HCT116 (cell line): ENCODE data around the gene ZNF181. TPM values are rescaled to one million over a fixed set of nuclear protein-coding genes. Genes with fewer than 3 reads are reported as not detected.

Experiments used
- ATAC-seq: fragments of 200-7000 bp; cut with Tn5 transposase; 2 replicates; pipeline ENCODE4 v1.9.1; 2020; ENCODE audit warnings: mild to moderate bottlenecking, moderate library complexity
- BruUV-seq: library from RNA; stranded (reverse); fragments of 400-500 nt; replicated peaks from 2 replicates; lab custom pipeline; 2021; lab: Mats Ljungman, UMichigan
- CTCF ChIA-PET: fragments of 300-600 bp; sonication (Branson Sonifier 250); formaldehyde crosslinking; loops from one replicate; lab custom pipeline; 2021; ENCODE audit warnings: antibody characterized with exemption; lab: Charles Lee
- POLR2A ChIA-PET: fragments of 300-600, 350-600 bp; sonication (Branson Sonifier 250); formaldehyde crosslinking; loops from one replicate; lab custom pipeline; 2021; ENCODE audit warnings: antibody characterized with exemption; lab: Charles Lee
- RAD21 ChIA-PET, 2 experiments: fragments of 300-600 bp; sonication (Branson Sonifier 250); formaldehyde crosslinking; loops; one replicate each; lab custom pipeline; 2023; ENCODE audit warnings: low total read pairs in 2 of 2; ENCODE audit not compliant: uncharacterized antibody in 2 of 2, unreplicated experiment in 2 of 2, low non-redundant PET in 1 of 2; lab: Charles Lee
- DNase-seq: peaks from one replicate; pipeline ENCODE4 v3.0.0-alpha.2; 2010; ENCODE audit warnings: low read depth, low spot score
- H2AFZ ChIP-seq: fragments of 200-600 bp; shearing (Covaris generic), sonication (generic); 2 replicates; pipeline ENCODE4 v1.6.1; 2017; ENCODE audit warnings: low read depth, mixed run types, mixed read lengths, antibody characterized with exemption, low read length; ENCODE audit not compliant: poor library complexity, severe bottlenecking
- H3K27ac ChIP-seq: 2 replicates; pipeline ENCODE4 v1.5.1; 2012; ENCODE audit warnings: low read depth, low read length
- H3K27me3 ChIP-seq: fragments of 200-600 bp; sonication (generic); 2 replicates; pipeline ENCODE4 v1.6.1; 2016; ENCODE audit warnings: mixed run types, low read length, mixed read lengths; ENCODE audit not compliant: insufficient read depth
- H3K36me3 ChIP-seq, 2 experiments: fragments of 200-500 bp in 1 of 2; fragments of 200-600 bp in 1 of 2; sonication (Bioruptor generic) in 1 of 2; sonication (generic) in 1 of 2; 2 replicates each; pipeline versions ENCODE4 v1.5.1 to v1.6.1; 2014 to 2016; ENCODE audit warnings: low read length in 2 of 2, inconsistent platforms in 1 of 2, mixed read lengths in 1 of 2, mixed run types in 1 of 2; ENCODE audit not compliant: insufficient read depth in 2 of 2, control insufficient read depth in 1 of 2
- H3K4me1 ChIP-seq, 2 experiments: fragments of 200-600 bp in 1 of 2; sonication (generic) in 1 of 2; 2 replicates each; pipeline versions ENCODE4 v1.5.1 to v1.6.1; 2012 to 2017; ENCODE audit warnings: low read length in 2 of 2, inconsistent platforms in 1 of 2, mild to moderate bottlenecking in 1 of 2, mixed read lengths in 1 of 2, mixed run types in 1 of 2, moderate library complexity in 1 of 2; ENCODE audit not compliant: insufficient read depth in 2 of 2, control insufficient read depth in 1 of 2
- H3K4me2 ChIP-seq: fragments of 200-600 bp; sonication (generic); 2 replicates; pipeline ENCODE4 v1.6.1; 2017; ENCODE audit warnings: mixed run types, low read length, mixed read lengths
- H3K4me3 ChIP-seq, 2 experiments: fragments of 200-600 bp in 1 of 2; sonication (generic) in 1 of 2; replicated peaks in 1 of 2; 2 replicates each; pipeline ENCODE4 v1.5.1; 2011 to 2016; ENCODE audit warnings: low read length in 2 of 2, control low read depth in 1 of 2, low read depth in 1 of 2, mild to moderate bottlenecking in 1 of 2, mixed read lengths in 1 of 2, mixed run types in 1 of 2
- H3K79me2 ChIP-seq: fragments of 200-600 bp; sonication (generic); 2 replicates; pipeline ENCODE4 v1.6.1; 2017; ENCODE audit warnings: mild to moderate bottlenecking, mixed run types, low read length, moderate library complexity, mixed read lengths; ENCODE audit not compliant: insufficient read depth
- H3K9ac ChIP-seq: fragments of 200-600 bp; sonication (generic); 2 replicates; pipeline ENCODE4 v1.6.1; 2016; ENCODE audit warnings: low read length, mixed read lengths
- H3K9me2 ChIP-seq: fragments of 200-600 bp; sonication (generic), shearing (Covaris generic); 2 replicates; pipeline ENCODE4 v1.6.1; 2017; ENCODE audit warnings: mixed run types, mild to moderate bottlenecking, moderate library complexity; ENCODE audit not compliant: insufficient read depth
- H3K9me3 ChIP-seq, 2 experiments: fragments of 200-500 bp in 1 of 2; fragments of 200-600 bp in 1 of 2; sonication (Bioruptor generic) in 1 of 2; sonication (generic) in 1 of 2; 2 replicates each; pipeline ENCODE4 v1.6.1; 2014 to 2017; ENCODE audit warnings: low read length in 2 of 2, mixed read lengths in 2 of 2, inconsistent platforms in 1 of 2, low read depth in 1 of 2, mild to moderate bottlenecking in 1 of 2, mixed run types in 1 of 2, moderate library complexity in 1 of 2; ENCODE audit not compliant: control insufficient read depth in 1 of 2, insufficient read depth in 1 of 2
- H4K20me1 ChIP-seq: fragments of 200-600 bp; sonication (generic), shearing (Covaris generic); 2 replicates; pipeline ENCODE4 v1.6.1; 2017; ENCODE audit warnings: mixed run types, mild to moderate bottlenecking, moderate library complexity; ENCODE audit not compliant: insufficient read depth
- CBX3 ChIP-seq: IDR thresholded peaks from 2 replicates; pipeline ENCODE4 v1.6.1; 2012; ENCODE audit warnings: low read depth
- CEBPB ChIP-seq: IDR thresholded peaks from 2 replicates; pipeline ENCODE4 v1.6.1; 2012; ENCODE audit warnings: low read depth
- EGR1 ChIP-seq: IDR thresholded peaks from 2 replicates; pipeline ENCODE4 v1.6.1; 2012; ENCODE audit warnings: low read depth
- ELF1 ChIP-seq: IDR thresholded peaks from 2 replicates; pipeline ENCODE4 v1.6.1; 2012; ENCODE audit warnings: low read depth, borderline replicate concordance
- EZH2phosphoT487 ChIP-seq: fragments of 200-600 bp; IDR thresholded peaks from 2 replicates; pipeline ENCODE4 v1.6.1; 2018; ENCODE audit warnings: antibody characterized with exemption, borderline replicate concordance
- MAX ChIP-seq: IDR thresholded peaks from 2 replicates; pipeline ENCODE4 v1.6.1; 2012
- POLR2A ChIP-seq: IDR thresholded peaks from 2 replicates; pipeline ENCODE4 v1.7.0; 2011; ENCODE audit warnings: borderline replicate concordance; ENCODE audit not compliant: insufficient read depth, insufficient read length; ENCODE audit errors: extremely low read depth
- POLR2AphosphoS5 ChIP-seq: IDR thresholded peaks from 2 replicates; pipeline ENCODE4 v1.6.1; 2011; ENCODE audit warnings: mild to moderate bottlenecking, low read depth, low read length, moderate library complexity
- REST ChIP-seq: IDR thresholded peaks from 2 replicates; pipeline ENCODE4 v1.6.1; 2012; ENCODE audit warnings: low read depth
- SIN3A ChIP-seq: IDR thresholded peaks from 2 replicates; pipeline ENCODE4 v1.6.1; 2012; ENCODE audit warnings: low read depth
- SP1 ChIP-seq: IDR thresholded peaks from 2 replicates; pipeline ENCODE4 v1.6.1; 2012; ENCODE audit warnings: low read depth
- SRF ChIP-seq: IDR thresholded peaks from 2 replicates; pipeline ENCODE4 v1.6.1; 2012; ENCODE audit warnings: low read depth
- TCF7L2 ChIP-seq: IDR thresholded peaks from 2 replicates; pipeline ENCODE4 v1.7.0; 2011; ENCODE audit warnings: borderline replicate concordance, inconsistent platforms; ENCODE audit not compliant: insufficient read depth, insufficient read length; ENCODE audit errors: extremely low read depth
- YY1 ChIP-seq: IDR thresholded peaks from 2 replicates; pipeline ENCODE4 v1.6.1; 2011; ENCODE audit warnings: low read length, low read depth, moderate library complexity, mild to moderate bottlenecking; ENCODE audit not compliant: insufficient replicate concordance; ENCODE audit errors: extremely low read depth
- ZBTB33 ChIP-seq: IDR thresholded peaks from 2 replicates; pipeline ENCODE4 v1.6.1; 2011; ENCODE audit warnings: mild to moderate bottlenecking, low read length, moderate library complexity; ENCODE audit not compliant: insufficient replicate concordance; ENCODE audit errors: extremely low read depth
- intact Hi-C: fragments of 100-400 bp; cut with micrococcal nuclease; formaldehyde crosslinking; loops from 2 replicates; pipeline ENCODE4 v1.10.0; 2022
- total RNA-seq: library from RNA; stranded (reverse); gene quantifications from one replicate; pipeline ENCODE4 v1.2.1, GENCODE V29; 2021; ENCODE audit not compliant: unreplicated experiment

The ZNF181 gene
- total RNA-seq, 1 experiment from 2014 or later: 4.0 TPM

GRCh38 chr19:34767951-34768350 lies 33.9 kb downstream of the ZNF181 start (continued):
- TF ChIP-seq EZH2phosphoT487 (no peak), SP1 (no peak), SRF (no peak), SIN3A (no peak), YY1 (no peak)

- Histone ChIP-seq H3K9ac (peak within 1 kb of the TSS; percentile 50), H2AFZ (peak within 1 kb of the TSS; percentile 86), H3K9me2 (no peaks in the 10 kb centered on the region), H3K27ac (peak within 1 kb of the TSS; percentile 47; the same call in 1 of the 2 replicates), H3K36me3 (no peaks in the 10 kb centered on the region), H3K27me3 (no peaks in the 10 kb centered on the region), H3K4me1 (peaks cover 0 to 10% of the 10 kb centered on the region in 2 experiments; a peak in 1 of 4 replicates), H3K79me2 (no peaks in the 10 kb centered on the region), H3K4me3 (peak within 1 kb of the TSS; percentile 66), H4K20me1 (no peaks in the 10 kb centered on the region), H3K4me2 (peak within 1 kb of the TSS; percentile 86), H3K9me3 (peaks cover 5 to 6% of the 10 kb centered on the region in 2 experiments; a peak in 2 of 4 replicates)
- BruUV-seq: TSS peak; percentile 75
- ChIA-PET RAD21 (no interaction called here), POLR2A (no interaction called here), CTCF (no interaction called here)
- ATAC-seq (peak; percentile 99), DNase-seq (peak; percentile 83)
- intact Hi-C loops: no loop called here
- TF ChIP-seq YY1 (peak; percentile 48), CEBPB (no peak), EZH2phosphoT487 (no peak), REST (no peak), EGR1 (peak; percentile 78), POLR2A (no peak), ZBTB33 (no peak), MAX (peak; percentile 51; the same call in 1 of the 2 replicates), TCF7L2 (no peak), SIN3A (no peak), ELF1 (peak; percentile 78), SRF (peak; percentile 74), CBX3 (peak; percentile 40; the same call in 1 of the 2 replicates), POLR2AphosphoS5 (peak; percentile 82)
Observed at GRCh38 chr19:34772697-34773554, 38.9 kb downstream of the ZNF181 start, which contains the start of gene ZNF599. ZNF599 (minus strand) TSS chr19:34773215; CDS start chr19:34772841, 374 bp downstream.
